ENCODE measurements around the gene FAM168A. TPM values are rescaled to one million over a fixed set of nuclear protein-coding genes. Genes with fewer than 3 reads are reported as not detected.

The FAM168A gene
- total RNA-seq, 2 donors from 2014 or later = 34.0 to 36.0 TPM

GRCh38 chr11:73359930-73360742, 237.8 kb downstream of the FAM168A start:
- no peaks in the 10 kb centered on the region for H3K9me3 ChIP-seq
- H3K4me1 ChIP-seq (ENCODE audit: control insufficient read depth in 1 of 2, low read depth in 2 of 2) = peaks cover 20 to 41% of the 10 kb centered on the region in 2 donors
- peak overlapping the region; percentile 7 for H3K4me3 ChIP-seq
- H3K36me3 ChIP-seq = peaks cover 74% of the 10 kb centered on the region
- H3K27ac ChIP-seq = peak overlapping the region; percentile 80 to 86
- no peaks in the 10 kb centered on the region for H3K27me3 ChIP-seq (replicated peaks; ENCODE audit: insufficient read depth)
- peak; percentile 13 for TF ChIP-seq CTCF (IDR thresholded peaks at IDR 0.05)
- ATAC-seq (ENCODE audit: insufficient number of reproducible peaks, low FRiP score, low read depth) (no peak), DNase-seq (ENCODE audit: low spot score) (no peak)

- ATAC-seq (ENCODE audit: insufficient number of reproducible peaks, low FRiP score, low read depth) = peak; percentile 56
- Histone ChIP-seq H3K9me3 (no peaks in the 10 kb centered on the region), H3K27ac (peak overlapping the region; percentile 80 to 86), H3K4me3 (peak overlapping the region; percentile 7), H3K4me1 (ENCODE audit: control insufficient read depth in 1 of 2, low read depth in 2 of 2) (peaks cover 20 to 41% of the 10 kb centered on the region in 2 donors), H3K27me3 (replicated peaks; ENCODE audit: insufficient read depth) (no peaks in the 10 kb centered on the region), H3K36me3 (peaks cover 69% of the 10 kb centered on the region)
- no peak for TF ChIP-seq CTCF (IDR thresholded peaks at IDR 0.05)
- DNase-seq (ENCODE audit: low spot score) = peak; percentile 53
Observed at GRCh38 chr11:73359341-73359740, 238.6 kb downstream of the FAM168A start.

GRCh38 chr11:73358071-73358470, 239.8 kb downstream of the FAM168A start:
- Histone ChIP-seq H3K27me3 (replicated peaks; ENCODE audit: insufficient read depth) (no peaks in the 10 kb centered on the region), H3K9me3 (no peaks in the 10 kb centered on the region), H3K4me3 (no peak overlapping the region), H3K4me1 (ENCODE audit: control insufficient read depth in 1 of 2, low read depth in 2 of 2) (peaks cover 20 to 41% of the 10 kb centered on the region in 2 donors), H3K36me3 (peaks cover 67% of the 10 kb centered on the region), H3K27ac (peak overlapping the region; percentile 80 to 86)
- no peak for DNase-seq (ENCODE audit: low spot score)
- no peak for ATAC-seq (ENCODE audit: insufficient number of reproducible peaks, low FRiP score, low read depth)
- TF ChIP-seq CTCF (IDR thresholded peaks at IDR 0.05) = no peak

GRCh38 chr11:73356979-73357860, 240.7 kb downstream of the FAM168A start:
- H3K36me3 ChIP-seq = peaks cover 66% of the 10 kb centered on the region

More at GRCh38 chr11:73356979-73357860, 240.7 kb downstream of the FAM168A start:
- Histone ChIP-seq H3K4me1 (ENCODE audit: control insufficient read depth in 1 of 2, low read depth in 2 of 2) (peaks cover 20 to 41% of the 10 kb centered on the region in 2 donors), H3K4me3 (no peak overlapping the region), H3K27ac (peak overlapping the region; percentile 80 to 86), H3K9me3 (no peaks in the 10 kb centered on the region), H3K27me3 (replicated peaks; ENCODE audit: insufficient read depth) (no peaks in the 10 kb centered on the region)
- no peak for TF ChIP-seq CTCF (IDR thresholded peaks at IDR 0.05)
- DNase-seq (ENCODE audit: low spot score) (no peak), ATAC-seq (ENCODE audit: insufficient number of reproducible peaks, low FRiP score, low read depth) (no peak)
